Osteoblast (primary cell): ENCODE measurements around the gene DHRS4L2. TPM values are rescaled to one million over a fixed set of nuclear protein-coding genes. Genes with fewer than 3 reads are reported as not detected.
A peak's percentile ranks its signal among the peaks of the same experiment; 100 is the strongest.
"Not testable (repeated sequence)": the region's sequence is repeated elsewhere in the genome, so short reads cannot be mapped to it uniquely, and the experiment has no call there.

Source experiments
- DNase-seq: peaks from one replicate; pipeline ENCODE4 v3.0.0; 2011; ENCODE audit warnings: low spot score, mixed read lengths; ENCODE audit not compliant: insufficient read length; ENCODE audit errors: missing footprints
- H2AFZ ChIP-seq: 2 replicates; pipeline ENCODE4 v1.6.0; 2011; ENCODE audit warnings: mild to moderate bottlenecking, low read length
- H3K27ac ChIP-seq: 2 replicates; pipeline ENCODE4 v1.5.1; 2011; ENCODE audit warnings: mild to moderate bottlenecking, low read depth, low read length, moderate library complexity
- H3K27me3 ChIP-seq: 2 replicates; pipeline ENCODE4 v1.6.0; 2012; ENCODE audit warnings: mild to moderate bottlenecking, control low read depth, inconsistent platforms, low read length, moderate library complexity; ENCODE audit not compliant: insufficient read depth
- H3K36me3 ChIP-seq: 2 replicates; pipeline ENCODE4 v1.5.1; 2011; ENCODE audit warnings: mild to moderate bottlenecking, low read length, control low read depth, moderate library complexity; ENCODE audit not compliant: insufficient read depth
- H3K4me1 ChIP-seq: 2 replicates; pipeline ENCODE4 v1.5.1; 2011; ENCODE audit warnings: mild to moderate bottlenecking, low read length, control low read depth, moderate library complexity; ENCODE audit not compliant: insufficient read depth
- H3K4me2 ChIP-seq: 2 replicates; pipeline ENCODE4 v1.6.0; 2011; ENCODE audit warnings: mild to moderate bottlenecking, low read length; ENCODE audit not compliant: insufficient read depth
- H3K4me3 ChIP-seq: fragments of 200-600 bp; sonication (generic); 3 replicates; pipeline ENCODE4 v1.5.1; 2012; ENCODE audit warnings: mild to moderate bottlenecking, low read length, inconsistent platforms; ENCODE audit not compliant: insufficient read depth
- H3K79me2 ChIP-seq: 2 replicates; pipeline ENCODE4 v1.6.0; 2012; ENCODE audit warnings: mild to moderate bottlenecking, low read length, control low read depth, inconsistent platforms; ENCODE audit not compliant: insufficient read depth
- H3K9me3 ChIP-seq: 2 replicates; pipeline ENCODE4 v1.5.1; 2011; ENCODE audit warnings: low read depth, low read length, control low read depth
- H4K20me1 ChIP-seq: 2 replicates; pipeline ENCODE4 v1.6.0; 2012; ENCODE audit warnings: mild to moderate bottlenecking, low read length, control low read depth; ENCODE audit not compliant: insufficient read depth
- CTCF ChIP-seq: IDR thresholded peaks from 2 replicates; pipeline ENCODE4 v1.5.1; 2011; ENCODE audit warnings: mild to moderate bottlenecking, low read depth, low read length, moderate library complexity; ENCODE audit errors: extremely low read depth
- total RNA-seq: library from RNA; depleted of rRNA; stranded (reverse); fragments of >200 nt; gene quantifications from 2 replicates; pipeline ENCODE4 v1.2.3, GENCODE V29; 2012

Gene DHRS4L2
- total RNA-seq, 1 donor, result 9.0 TPM

- Histone ChIP-seq H2AFZ (no peak overlapping the region), H3K4me3 (no peak overlapping the region), H4K20me1 (no peaks in the 10 kb centered on the region), H3K4me1 (no peaks in the 10 kb centered on the region), H3K4me2 (no peak overlapping the region), H3K36me3 (no peaks in the 10 kb centered on the region), H3K79me2 (no peaks in the 10 kb centered on the region), H3K27ac (no peak overlapping the region), H3K9me3 (no peaks in the 10 kb centered on the region), H3K27me3 (no peaks in the 10 kb centered on the region)
- DNase-seq, result no peak
- TF ChIP-seq CTCF, result no peak
Measured at GRCh38 chr14:23942587-23942986, 46.1 kb upstream of the DHRS4L2 start.

- not testable (repeated sequence) for DNase-seq
Measured at GRCh38 chr14:23949069-23949468, 39.7 kb upstream of the DHRS4L2 start.

GRCh38 chr14:23950411-23951135 is 38.2 kb upstream of the DHRS4L2 start:
- no peak overlapping the region for H3K4me3 ChIP-seq
- no peak for TF ChIP-seq CTCF

More at GRCh38 chr14:23949069-23949468, 39.7 kb upstream of the DHRS4L2 start:
- H3K27ac ChIP-seq, H3K79me2 ChIP-seq, H3K4me2 ChIP-seq, H3K36me3 ChIP-seq, H3K4me3 ChIP-seq, H3K27me3 ChIP-seq, H4K20me1 ChIP-seq, H3K9me3 ChIP-seq, H2AFZ ChIP-seq, H3K4me1 ChIP-seq: not testable (repeated sequence)

GRCh38 chr14:23951136-23951466 is 37.6 kb upstream of the DHRS4L2 start:
- DNase-seq, H3K27me3 ChIP-seq, H3K36me3 ChIP-seq, H3K27ac ChIP-seq, H3K4me2 ChIP-seq, H2AFZ ChIP-seq, H4K20me1 ChIP-seq, H3K4me3 ChIP-seq, H3K9me3 ChIP-seq, H3K4me1 ChIP-seq: not testable (repeated sequence)
- H3K79me2 ChIP-seq, result peaks cover 11% of the 10 kb centered on the region

More at GRCh38 chr14:23950411-23951135, 38.2 kb upstream of the DHRS4L2 start:
- H4K20me1 ChIP-seq, result no peaks in the 10 kb centered on the region
- no peaks in the 10 kb centered on the region for H3K27me3 ChIP-seq
- no peak for DNase-seq
- H3K79me2 ChIP-seq, result peaks cover 11% of the 10 kb centered on the region
- H3K9me3 ChIP-seq, result no peaks in the 10 kb centered on the region
- H2AFZ ChIP-seq, result no peak overlapping the region
- H3K27ac ChIP-seq, result no peak overlapping the region
- H3K36me3 ChIP-seq, result no peaks in the 10 kb centered on the region
- H3K4me2 ChIP-seq, result no peak overlapping the region
- H3K4me1 ChIP-seq, result peaks cover 2% of the 10 kb centered on the region

GRCh38 chr14:23951590-23952201 is 37.0 kb upstream of the DHRS4L2 start:
- Histone ChIP-seq H3K9me3 (no peaks in the 10 kb centered on the region), H3K27ac (no peak overlapping the region), H3K4me2 (no peak overlapping the region), H3K4me3 (no peak overlapping the region), H3K36me3 (no peaks in the 10 kb centered on the region), H4K20me1 (no peaks in the 10 kb centered on the region), H3K4me1 (peaks cover 2% of the 10 kb centered on the region), H3K79me2 (peaks cover 11% of the 10 kb centered on the region), H3K27me3 (no peaks in the 10 kb centered on the region), H2AFZ (no peak overlapping the region)
- no peak for DNase-seq
- no peak for TF ChIP-seq CTCF

- H3K27me3 ChIP-seq, H4K20me1 ChIP-seq, H3K4me1 ChIP-seq, DNase-seq, H3K9me3 ChIP-seq, H3K27ac ChIP-seq, H3K36me3 ChIP-seq: not testable (repeated sequence)
- Histone ChIP-seq H2AFZ (peak overlapping the region; percentile 94), H3K79me2 (peaks cover 11% of the 10 kb centered on the region), H3K4me2 (peak overlapping the region; percentile 78), H3K4me3 (peak overlapping the region; percentile 87)
Measured at GRCh38 chr14:23953116-23953463, 35.6 kb upstream of the DHRS4L2 start.
